AG04450 (cell line): ENCODE data around the gene PAIP1. TPM values are rescaled to one million over a fixed set of nuclear protein-coding genes. Genes with fewer than 3 reads are reported as not detected.
"Not testable (repeated sequence)": the region's sequence is repeated elsewhere in the genome, so short reads cannot be mapped to it uniquely, and the experiment has no call there.

Experiments
- CTCF ChIA-PET: fragments of 300-600, 350-600 bp; formaldehyde crosslinking; extraction: SDS; loops from one replicate; lab custom pipeline; 2022; ENCODE audit warnings: antibody characterized with exemption, inconsistent platforms; lab: Charles Lee
- POLR2A ChIA-PET: fragments of 350-600 bp; formaldehyde crosslinking; extraction: SDS; loops from one replicate; lab custom pipeline; 2021; ENCODE audit warnings: antibody characterized with exemption, inconsistent platforms; lab: Yijun Ruan, JAX
- DNase-seq: peaks from one replicate; pipeline ENCODE4 v3.0.0-alpha.2; 2011; ENCODE audit warnings: low read depth, low spot score
- H3K27ac ChIP-seq: one replicate; pipeline ENCODE4 v1.5.1; 2012; ENCODE audit warnings: low read depth, low read length, control low read depth
- H3K27me3 ChIP-seq: one replicate; pipeline ENCODE4 v1.6.0; 2012; ENCODE audit warnings: low read length; ENCODE audit not compliant: control insufficient read depth, insufficient read depth
- H3K4me3 ChIP-seq: 2 replicates; pipeline ENCODE4 v1.5.1; 2011; ENCODE audit warnings: mild to moderate bottlenecking, low read depth, low read length, control low read depth
- H3K9me3 ChIP-seq: 2 replicates; pipeline ENCODE4 v1.5.1; 2012; ENCODE audit warnings: low read length; ENCODE audit not compliant: control insufficient read depth, insufficient read depth
- polyA plus RNA-seq: library from polyadenylated mRNA; depleted of rRNA; stranded (reverse); fragments of >200 nt; gene quantifications from 2 replicates; pipeline ENCODE4 v1.2.3, GENCODE V29; 2011
- TF ChIP-seq, protein P1 (sequence below): IDR thresholded peaks from 2 replicates; pipeline ENCODE4 v1.5.1; 2011; ENCODE audit warnings: low read depth, low read length, control low read depth, inconsistent platforms

The PAIP1 gene
- polyA plus RNA-seq, 1 experiment = 148 TPM

DNA sequence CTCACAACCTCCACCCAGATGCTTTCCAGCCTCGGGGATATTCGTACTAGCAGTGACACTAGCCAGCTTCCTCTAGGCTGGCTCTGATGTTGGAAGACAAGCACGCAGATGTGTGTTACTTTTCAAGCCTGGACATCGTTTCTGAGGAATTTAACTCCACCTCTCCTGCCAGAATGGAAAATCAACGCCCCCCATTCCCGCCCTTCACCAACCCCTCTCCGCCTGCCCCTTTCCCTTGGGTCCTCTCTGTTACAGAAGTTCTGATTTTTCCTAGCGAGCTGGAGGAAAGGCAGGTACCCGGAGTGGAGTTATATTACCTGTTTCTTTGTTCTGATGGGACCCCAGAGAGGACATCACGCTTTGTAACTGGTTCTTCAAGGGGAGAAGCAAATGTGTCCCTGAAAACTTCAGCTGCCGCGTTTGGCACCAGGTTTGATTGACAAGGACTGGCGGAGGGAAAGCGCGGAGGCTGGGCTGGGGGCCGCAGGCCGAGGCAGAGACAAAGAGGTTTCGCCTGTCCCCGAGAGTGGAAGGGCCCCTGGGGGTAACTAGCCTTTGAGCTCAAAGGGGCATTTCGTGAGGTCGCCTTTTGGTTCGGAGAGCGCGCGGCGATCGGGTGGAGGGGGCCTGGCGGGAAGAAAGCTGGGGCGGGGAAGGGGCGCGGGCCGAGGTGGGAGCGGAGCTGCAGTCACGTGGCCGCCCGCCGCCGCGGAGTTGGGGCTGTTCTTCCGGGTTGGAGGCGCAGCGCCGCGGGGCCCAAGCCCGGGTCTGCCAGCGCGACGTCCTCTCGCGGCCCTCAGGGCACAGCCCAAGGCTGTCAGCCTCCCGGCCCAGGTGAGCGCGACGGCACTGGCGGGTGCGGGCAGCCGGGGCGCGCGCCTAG, 45.8 kb upstream of the PAIP1 start, which contains the start of gene NNT:
Gene NNT, plus strand, starts transcription at position 720 of the 883 bp plus-strand sequence. CDS start 6,016 bp downstream, outside the sequence.
- Histone ChIP-seq H3K27ac (peak within 1 kb of the TSS; percentile 63), H3K4me3 (peak within 1 kb of the TSS; percentile 70), H3K9me3 (no peaks in the 10 kb centered on the region), H3K27me3 (no peaks in the 10 kb centered on the region)
- POLR2A ChIA-PET = interaction anchor here (0.6 to 1.5 kb wide), 3 partner anchors 43 to 87 kb away, joined by 5 to 13 read pairs (median 8); partner anchors contain the start of gene C5orf34
- DNase-seq = no peak
- TF ChIP-seq, protein P1, sequence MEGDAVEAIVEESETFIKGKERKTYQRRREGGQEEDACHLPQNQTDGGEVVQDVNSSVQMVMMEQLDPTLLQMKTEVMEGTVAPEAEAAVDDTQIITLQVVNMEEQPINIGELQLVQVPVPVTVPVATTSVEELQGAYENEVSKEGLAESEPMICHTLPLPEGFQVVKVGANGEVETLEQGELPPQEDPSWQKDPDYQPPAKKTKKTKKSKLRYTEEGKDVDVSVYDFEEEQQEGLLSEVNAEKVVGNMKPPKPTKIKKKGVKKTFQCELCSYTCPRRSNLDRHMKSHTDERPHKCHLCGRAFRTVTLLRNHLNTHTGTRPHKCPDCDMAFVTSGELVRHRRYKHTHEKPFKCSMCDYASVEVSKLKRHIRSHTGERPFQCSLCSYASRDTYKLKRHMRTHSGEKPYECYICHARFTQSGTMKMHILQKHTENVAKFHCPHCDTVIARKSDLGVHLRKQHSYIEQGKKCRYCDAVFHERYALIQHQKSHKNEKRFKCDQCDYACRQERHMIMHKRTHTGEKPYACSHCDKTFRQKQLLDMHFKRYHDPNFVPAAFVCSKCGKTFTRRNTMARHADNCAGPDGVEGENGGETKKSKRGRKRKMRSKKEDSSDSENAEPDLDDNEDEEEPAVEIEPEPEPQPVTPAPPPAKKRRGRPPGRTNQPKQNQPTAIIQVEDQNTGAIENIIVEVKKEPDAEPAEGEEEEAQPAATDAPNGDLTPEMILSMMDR = no peak
- CTCF ChIA-PET = interaction anchor here (0.7 to 1.5 kb wide), 6 partner anchors 29 to 1819 kb away, joined by 3 to 5 read pairs (median 3); no protein-coding TSS in a partner anchor

DNA sequence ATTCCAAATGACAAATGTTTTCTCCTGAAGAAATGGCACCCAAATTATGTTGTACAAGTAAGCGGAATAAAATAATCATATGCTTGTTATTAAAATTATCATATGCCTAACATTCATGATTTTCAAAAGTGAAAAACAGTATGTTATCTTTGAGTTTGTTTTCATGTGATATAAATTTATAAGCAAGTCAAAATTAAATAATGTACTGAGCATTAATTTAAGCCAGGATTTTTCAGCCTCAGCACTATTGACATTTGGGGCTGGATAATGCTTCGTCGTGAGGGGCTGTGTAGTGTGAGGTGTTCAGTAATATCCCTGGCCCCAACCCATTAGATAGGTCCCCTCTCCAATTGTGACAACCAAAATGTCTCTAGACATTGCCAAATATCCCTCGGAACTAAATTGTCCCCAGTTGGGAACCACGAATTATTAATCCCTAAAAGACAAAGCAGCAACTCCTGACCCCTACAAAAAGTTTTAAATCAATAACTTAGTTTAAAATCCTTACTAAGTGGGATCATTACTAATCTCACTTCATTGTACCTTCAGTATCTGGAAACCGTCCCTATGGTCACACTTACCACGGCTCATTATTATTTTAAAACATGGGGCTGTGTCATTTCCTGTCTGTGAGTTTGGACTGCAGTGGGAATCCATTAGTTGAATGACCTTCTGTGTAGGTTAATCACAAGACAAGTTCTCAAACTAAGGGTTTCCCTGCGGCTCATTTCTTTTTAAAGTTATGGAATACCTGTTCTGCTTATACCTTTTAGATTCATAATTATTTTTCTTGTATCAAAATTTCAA, 44.8 kb upstream of the PAIP1 start:
- ChIA-PET CTCF (interaction anchor here (0.7 to 1.8 kb wide), 5 partner anchors 29 to 1172 kb away, joined by 3 to 8 read pairs (median 3); no protein-coding TSS in a partner anchor), POLR2A (interaction anchor here (0.6 kb wide), 1 partner anchor 42 kb away, joined by 13 read pairs; no protein-coding TSS in a partner anchor)
- TF ChIP-seq, protein P1 = no peak
- DNase-seq = no peak
- no peaks in the 10 kb centered on the region for H3K9me3 ChIP-seq
- no peaks in the 10 kb centered on the region for H3K27me3 ChIP-seq
- no peak overlapping the region for H3K27ac ChIP-seq
- peak overlapping the region; percentile 70 for H3K4me3 ChIP-seq

DNA sequence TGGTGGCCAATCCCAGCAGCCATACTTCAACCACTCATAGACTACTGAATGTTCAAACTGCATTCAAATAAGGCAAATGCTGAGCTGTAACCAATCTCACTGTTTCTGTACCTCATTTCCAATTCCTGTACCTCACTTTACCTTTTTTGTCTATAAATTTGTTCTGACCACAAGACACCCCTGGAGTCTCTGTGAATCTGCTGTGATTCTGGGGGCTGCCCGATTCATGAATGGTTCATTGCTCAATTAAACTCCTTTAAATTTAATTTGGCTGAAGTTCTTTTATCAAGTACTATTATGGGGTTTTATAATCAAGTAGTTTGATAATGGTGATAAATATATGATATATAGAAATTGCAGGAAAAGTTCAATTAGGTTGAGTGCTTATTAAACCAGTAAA, 42.0 kb upstream of the PAIP1 start:
- H3K9me3 ChIP-seq, H3K27me3 ChIP-seq, H3K4me3 ChIP-seq, DNase-seq, POLR2A ChIA-PET, H3K27ac ChIP-seq: not testable (repeated sequence)
- CTCF ChIA-PET = interaction anchor here (2.1 kb wide), 1 partner anchor 33 kb away, joined by 13 read pairs; no protein-coding TSS in a partner anchor

DNA sequence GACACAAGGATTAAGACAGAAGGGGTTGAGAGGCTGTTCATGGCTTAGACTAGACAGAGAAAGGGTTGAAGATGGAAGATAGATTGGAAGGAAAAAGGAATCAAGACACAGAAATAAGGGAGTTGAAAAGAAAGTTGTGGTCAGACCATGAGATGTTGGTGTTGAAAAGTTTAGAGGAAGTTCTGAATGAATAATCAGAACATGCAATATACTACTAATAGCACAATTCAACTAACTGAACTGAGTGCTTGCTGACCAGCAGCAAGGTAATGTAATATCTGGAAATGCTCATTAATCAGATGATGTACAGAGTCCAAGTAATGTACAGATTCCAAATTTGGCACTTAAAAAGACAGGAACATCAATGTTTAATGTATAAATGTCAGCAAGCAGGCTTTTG, 35.5 kb upstream of the PAIP1 start:
- TF ChIP-seq, protein P1 = no peak
- ChIA-PET CTCF (no interaction called here), POLR2A (no interaction called here)
- Histone ChIP-seq H3K4me3 (no peak overlapping the region), H3K27ac (no peak overlapping the region), H3K9me3 (no peaks in the 10 kb centered on the region), H3K27me3 (no peaks in the 10 kb centered on the region)
- no peak for DNase-seq

DNA sequence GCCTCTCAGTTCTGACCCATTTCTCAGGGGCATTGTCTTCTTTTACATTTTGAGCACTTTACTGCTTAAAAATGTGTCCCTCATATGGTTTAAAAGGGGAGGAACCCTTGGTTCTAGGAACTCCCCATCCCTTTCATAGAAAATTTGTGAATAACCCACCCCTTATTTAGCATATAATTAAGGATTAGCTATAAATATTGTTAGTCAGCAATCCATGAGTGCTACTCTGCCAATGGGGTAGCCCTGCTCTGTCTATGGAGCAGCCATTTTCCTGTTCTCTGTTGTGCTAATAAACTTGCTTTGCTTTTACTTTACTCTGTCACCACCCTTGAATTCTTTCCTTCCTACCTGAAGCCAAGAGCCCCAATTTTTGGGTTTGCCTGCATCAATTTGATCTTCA, 33.8 kb upstream of the PAIP1 start:
- ChIA-PET POLR2A (no interaction called here), CTCF (interaction anchor here (0.6 to 1.2 kb wide), 5 partner anchors 21 to 1154 kb away, joined by 3 to 12 read pairs (median 3); no protein-coding TSS in a partner anchor)

More for the DNA sequence above, 33.8 kb upstream of the PAIP1 start:
- H3K4me3 ChIP-seq = no peak overlapping the region
- no peak overlapping the region for H3K27ac ChIP-seq
- TF ChIP-seq, protein P1 = no peak
- DNase-seq = no peak
- no peaks in the 10 kb centered on the region for H3K27me3 ChIP-seq
- H3K9me3 ChIP-seq = no peaks in the 10 kb centered on the region
